Neural cell (in vitro differentiated cells): Measurements from ENCODE around the gene FCAMR. TPM values are rescaled to one million over a fixed set of nuclear protein-coding genes. Genes with fewer than 3 reads are reported as not detected.

Source experiments
- H2AFZ ChIP-seq: fragments of 200-600, 300-800 bp; sonication (generic), shearing (Covaris generic); 2 replicates; pipeline ENCODE4 v1.6.0; 2014; ENCODE audit warnings: low read depth, mild to moderate bottlenecking, antibody characterized with exemption, low read length, moderate library complexity
- H3F3A ChIP-seq: fragments of 200-600 bp; shearing (Covaris generic); 2 replicates; pipeline ENCODE4 v1.6.1; 2016; ENCODE audit warnings: mild to moderate bottlenecking, moderate library complexity, mixed read lengths, antibody characterized with exemption, low read length; ENCODE audit not compliant: insufficient read depth, poor library complexity, severe bottlenecking
- H3K27ac ChIP-seq: fragments of 200-600, 300-800 bp; sonication (generic), shearing (Covaris generic); 2 replicates; pipeline ENCODE4 v1.5.1; 2014; ENCODE audit warnings: mild to moderate bottlenecking, low read length, moderate library complexity
- H3K27me3 ChIP-seq: fragments of 300-800, 200-600 bp; sonication (generic), shearing (Covaris generic); 2 replicates; pipeline ENCODE4 v1.6.0; 2014; ENCODE audit warnings: mild to moderate bottlenecking, low read depth, low read length, moderate library complexity; ENCODE audit not compliant: insufficient read depth
- H3K36me3 ChIP-seq: fragments of 300-800, 200-600 bp; sonication (generic), shearing (Covaris generic); 2 replicates; pipeline ENCODE4 v1.5.1; 2014; ENCODE audit warnings: mild to moderate bottlenecking, antibody characterized with exemption, low read length, moderate library complexity; ENCODE audit not compliant: insufficient read depth
- H3K4me2 ChIP-seq: fragments of 300-800, 200-600 bp; sonication (generic), shearing (Covaris generic); 2 replicates; pipeline ENCODE4 v1.6.0; 2014; ENCODE audit warnings: mild to moderate bottlenecking, low read length
- H3K4me3 ChIP-seq: fragments of 300-800, 200-600 bp; sonication (generic), shearing (Covaris generic); 2 replicates; pipeline ENCODE4 v1.5.1; 2014; ENCODE audit warnings: mild to moderate bottlenecking, low read length, moderate library complexity
- H3K79me2 ChIP-seq: fragments of 200-600 bp; shearing (Covaris generic); replicated peaks from 2 replicates; pipeline ENCODE4 v1.6.0; 2014; ENCODE audit warnings: mild to moderate bottlenecking, low read length, moderate library complexity; ENCODE audit not compliant: insufficient read depth
- H3K9ac ChIP-seq: fragments of 300-800, 200-600 bp; sonication (generic), shearing (Covaris generic); 2 replicates; pipeline ENCODE4 v1.6.1; 2016; ENCODE audit warnings: mild to moderate bottlenecking, low read length, mixed read lengths
- H3K9me2 ChIP-seq: fragments of 200-600 bp; shearing (Covaris generic); 2 replicates; pipeline ENCODE4 v1.6.1; 2016; ENCODE audit warnings: mild to moderate bottlenecking, low read length, mixed read lengths; ENCODE audit not compliant: insufficient read depth
- H3K9me3 ChIP-seq: fragments of 200-600, 300-800 bp; sonication (generic), shearing (Covaris generic); 2 replicates; pipeline ENCODE4 v1.6.1; 2016; ENCODE audit warnings: mild to moderate bottlenecking, mixed run types, low read length, moderate library complexity, mixed read lengths
- H4K20me1 ChIP-seq: fragments of 200-600 bp; shearing (Covaris generic); 2 replicates; pipeline ENCODE4 v1.6.1; 2016; ENCODE audit warnings: mild to moderate bottlenecking, mixed run types; ENCODE audit not compliant: insufficient read depth
- CTCF ChIP-seq: fragments of 450-650 bp; IDR thresholded peaks from 2 replicates; pipeline ENCODE4 v1.5.1; 2014; ENCODE audit warnings: antibody characterized with exemption, mild to moderate bottlenecking, moderate library complexity; ENCODE audit not compliant: poor library complexity, severe bottlenecking
- EP300 ChIP-seq: fragments of 450-650 bp; conservative IDR thresholded peaks from 2 replicates; pipeline ENCODE4 v1.6.1; 2014; ENCODE audit warnings: antibody characterized with exemption, mild to moderate bottlenecking, moderate library complexity; ENCODE audit not compliant: poor library complexity, severe bottlenecking
- EZH2 ChIP-seq: fragments of 200-600, 300-800 bp; shearing (Covaris generic), sonication (generic); IDR thresholded peaks from 2 replicates; pipeline ENCODE4 v1.6.1; 2014; ENCODE audit warnings: antibody characterized with exemption, low read length, borderline replicate concordance, mild to moderate bottlenecking; ENCODE audit not compliant: insufficient read depth, poor library complexity, severe bottlenecking
- MXI1 ChIP-seq: fragments of 450-650 bp; conservative IDR thresholded peaks from 2 replicates; pipeline ENCODE4 v1.6.1; 2014; ENCODE audit warnings: antibody characterized with exemption, mild to moderate bottlenecking; ENCODE audit not compliant: poor library complexity, severe bottlenecking
- POLR2AphosphoS5 ChIP-seq: IDR thresholded peaks from 2 replicates; pipeline ENCODE4 v1.6.1; 2012
- RAD21 ChIP-seq: fragments of 450-650 bp; conservative IDR thresholded peaks from 2 replicates; pipeline ENCODE4 v1.6.1; 2014; ENCODE audit warnings: antibody characterized with exemption, mild to moderate bottlenecking, moderate library complexity
- REST ChIP-seq: IDR thresholded peaks from 2 replicates; pipeline ENCODE4 v1.6.1; 2012; ENCODE audit warnings: borderline replicate concordance
- SMC3 ChIP-seq: fragments of 450-650 bp; conservative IDR thresholded peaks from 2 replicates; pipeline ENCODE4 v1.6.1; 2014; ENCODE audit warnings: antibody characterized with exemption, mild to moderate bottlenecking, moderate library complexity; ENCODE audit not compliant: poor library complexity
- TAF1 ChIP-seq: IDR thresholded peaks from 2 replicates; pipeline ENCODE4 v1.6.1; 2012; ENCODE audit warnings: low read depth
- polyA plus RNA-seq: library from polyadenylated mRNA; depleted of rRNA; stranded (reverse); fragments of >200 nt; gene quantifications from 2 replicates; pipeline ENCODE4 v1.2.3, GENCODE V29; 2014

FCAMR gene
- polyA plus RNA-seq, 1 donor from 2014 or later, result not detected

GRCh38 chr1:206916000-206916709 lies 54.1 kb downstream of the FCAMR start:
- Histone ChIP-seq H3K9me2 (no peaks in the 10 kb centered on the region), H3K79me2 (no peaks in the 10 kb centered on the region), H3K9ac (no peak overlapping the region), H3K4me2 (no peak overlapping the region), H3K36me3 (no peaks in the 10 kb centered on the region), H3K27me3 (no peaks in the 10 kb centered on the region), H3F3A (no peaks in the 10 kb centered on the region), H3K9me3 (no peaks in the 10 kb centered on the region), H3K27ac (no peak overlapping the region), H2AFZ (no peak overlapping the region), H4K20me1 (no peaks in the 10 kb centered on the region), H3K4me3 (no peak overlapping the region)
- no peak for TF ChIP-seq REST
- no peak for TF ChIP-seq MXI1
- TF ChIP-seq EZH2, result no peak
- no peak for TF ChIP-seq POLR2AphosphoS5
- no peak for TF ChIP-seq EP300
- TF ChIP-seq RAD21, result no peak
- TF ChIP-seq CTCF, result no peak
- TF ChIP-seq TAF1, result no peak
- no peak for TF ChIP-seq SMC3

- Histone ChIP-seq H4K20me1 (no peaks in the 10 kb centered on the region), H3K9me3 (no peaks in the 10 kb centered on the region), H2AFZ (no peak overlapping the region), H3K36me3 (no peaks in the 10 kb centered on the region), H3K27me3 (peaks cover 8% of the 10 kb centered on the region), H3K79me2 (no peaks in the 10 kb centered on the region), H3K9ac (no peak overlapping the region), H3K27ac (no peak overlapping the region), H3K4me3 (no peak overlapping the region), H3F3A (no peaks in the 10 kb centered on the region), H3K4me2 (no peak overlapping the region), H3K9me2 (no peaks in the 10 kb centered on the region)
- TF ChIP-seq SMC3 (no peak), MXI1 (no peak), TAF1 (no peak), REST (no peak), CTCF (no peak), RAD21 (no peak), POLR2AphosphoS5 (no peak), EZH2 (no peak), EP300 (no peak)
Observed at GRCh38 chr1:206915030-206915735, 55.1 kb downstream of the FCAMR start.
